Measurements from ENCODE around the gene ZDHHC23. TPM values are rescaled to one million over a fixed set of nuclear protein-coding genes. Genes with fewer than 3 reads are reported as not detected.

ZDHHC23 gene, protein sequence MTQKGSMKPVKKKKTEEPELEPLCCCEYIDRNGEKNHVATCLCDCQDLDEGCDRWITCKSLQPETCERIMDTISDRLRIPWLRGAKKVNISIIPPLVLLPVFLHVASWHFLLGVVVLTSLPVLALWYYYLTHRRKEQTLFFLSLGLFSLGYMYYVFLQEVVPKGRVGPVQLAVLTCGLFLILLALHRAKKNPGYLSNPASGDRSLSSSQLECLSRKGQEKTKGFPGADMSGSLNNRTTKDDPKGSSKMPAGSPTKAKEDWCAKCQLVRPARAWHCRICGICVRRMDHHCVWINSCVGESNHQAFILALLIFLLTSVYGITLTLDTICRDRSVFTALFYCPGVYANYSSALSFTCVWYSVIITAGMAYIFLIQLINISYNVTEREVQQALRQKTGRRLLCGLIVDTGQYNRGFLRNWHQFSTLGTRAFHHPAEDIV
- 10 to 100 TPM; 15.7 to 27.2 (median 25.2) TPM for total RNA-seq

DNA sequence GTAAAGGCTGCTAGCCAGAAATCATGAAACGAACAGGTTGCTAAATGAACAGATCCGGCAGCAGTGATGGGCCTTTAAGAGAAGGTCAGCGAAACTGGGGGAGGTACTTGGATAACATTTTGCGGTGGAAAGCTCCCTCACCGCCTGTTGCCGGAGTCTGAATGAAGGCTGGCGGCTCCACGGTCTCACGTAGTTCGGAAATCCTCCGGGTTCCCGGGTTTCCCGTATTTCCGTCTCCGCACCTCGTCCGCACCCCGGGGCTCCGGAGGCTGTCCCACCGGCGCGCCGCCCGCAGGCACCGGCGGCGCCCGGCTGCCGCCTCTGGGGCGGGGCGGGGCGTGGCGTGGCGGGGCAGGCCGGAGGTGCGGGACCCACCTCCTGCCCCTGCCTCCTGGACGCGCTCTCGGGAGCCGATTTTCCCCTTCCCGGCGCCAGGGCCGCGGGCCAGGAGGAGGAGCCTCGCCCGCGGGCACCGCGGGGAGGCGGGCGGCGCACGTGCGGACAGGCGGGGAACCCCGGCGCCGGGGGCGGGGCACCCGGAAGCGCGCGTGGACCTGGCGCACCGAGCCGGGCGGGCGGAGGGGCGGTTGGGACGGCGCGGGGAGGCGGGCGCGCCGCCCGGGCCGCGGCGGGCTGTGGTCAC is at the start of gene ZDHHC23:
TSS of gene ZDHHC23 (plus strand) at position 642 of the 643 bp plus-strand sequence. CDS start 790 bp downstream, outside the sequence.
- H3K36me3 ChIP-seq: peaks cover 0 to 10% (median 0%) of the 10 kb centered on the region in 3 donors
- peak within 1 kb of the TSS; percentile 65 to 87 (median 86) for H3K4me3 ChIP-seq
- H3K9me3 ChIP-seq: no peaks in the 10 kb centered on the region
- peak within 1 kb of the TSS; percentile 57 to 84 (median 65) for H3K27ac ChIP-seq
- H3K27me3 ChIP-seq: no peaks in the 10 kb centered on the region
- TF ChIP-seq POLR2A (IDR thresholded peaks at IDR 0.05): no peak
- TF ChIP-seq CTCF (IDR thresholded peaks at IDR 0.05): peak in 2 of 6 experiments; percentile 9 to 16
- peaks cover 0 to 6% (median 0%) of the 10 kb centered on the region in 4 donors for H3K4me1 ChIP-seq
- peak; percentile 53 to 94 (median 89) for DNase-seq

DNA sequence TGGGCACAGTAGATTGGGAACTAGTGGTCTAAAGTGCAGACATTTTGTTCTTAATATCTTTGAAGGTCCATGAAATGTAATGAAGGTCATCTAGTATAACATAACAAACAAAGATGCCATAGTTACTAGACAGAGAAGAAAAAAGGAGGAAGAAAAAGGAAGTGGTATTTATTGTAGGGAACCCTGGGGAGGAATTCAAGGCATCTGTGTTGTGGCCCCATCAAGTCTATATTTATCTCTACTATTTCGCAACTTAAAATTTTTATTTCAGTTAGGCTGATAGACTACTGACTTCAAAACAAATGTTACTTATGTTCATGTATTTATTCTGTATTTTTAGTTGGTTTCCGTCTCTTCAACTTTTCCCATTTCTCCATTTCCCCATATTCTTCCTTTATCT is 48.9 kb upstream of the ZDHHC23 start:
- peak overlapping the region in 2 of 4 donors; percentile 49 to 56 for H3K4me3 ChIP-seq
- H3K9me3 ChIP-seq: no peaks in the 10 kb centered on the region
- no peak for DNase-seq
- H3K36me3 ChIP-seq: no peaks in the 10 kb centered on the region
- TF ChIP-seq CTCF (IDR thresholded peaks at IDR 0.05): no peak
- TF ChIP-seq POLR2A (IDR thresholded peaks at IDR 0.05): no peak
- no peaks in the 10 kb centered on the region for H3K27me3 ChIP-seq
- H3K4me1 ChIP-seq: no peaks in the 10 kb centered on the region
- H3K27ac ChIP-seq: no peak overlapping the region

DNA sequence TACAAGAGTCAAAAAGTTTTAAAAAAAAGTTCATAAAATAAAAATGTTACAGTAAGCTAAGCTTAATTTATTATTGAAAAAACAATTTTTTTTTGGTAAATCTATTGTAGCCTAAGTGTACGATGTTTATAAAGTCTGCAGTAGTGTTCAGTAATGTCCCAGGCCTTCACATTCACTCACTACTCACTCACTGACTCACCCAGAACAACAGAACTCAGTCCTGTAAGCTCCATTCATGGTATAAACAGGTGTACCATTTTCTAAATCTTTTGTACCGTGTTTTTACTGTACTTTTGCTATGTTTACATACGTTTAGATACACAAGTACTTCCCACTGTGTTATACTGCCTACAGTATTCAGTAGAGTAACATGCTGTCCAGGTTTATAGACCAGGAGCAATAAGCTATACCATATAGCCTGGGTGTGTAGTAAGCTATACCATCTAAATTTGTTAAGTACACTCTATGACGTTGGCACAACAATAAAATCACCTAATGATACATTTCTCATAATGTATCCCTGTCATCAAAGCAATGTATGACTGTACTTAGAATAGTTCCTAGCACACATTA is 41.2 kb upstream of the ZDHHC23 start:
- Histone ChIP-seq H3K4me3 (no peak overlapping the region), H3K27ac (no peak overlapping the region), H3K27me3 (no peaks in the 10 kb centered on the region), H3K9me3 (no peaks in the 10 kb centered on the region), H3K36me3 (peaks cover 0 to 11% (median 0%) of the 10 kb centered on the region in 3 donors), H3K4me1 (no peaks in the 10 kb centered on the region)
- TF ChIP-seq CTCF (IDR thresholded peaks at IDR 0.05) (no peak), POLR2A (IDR thresholded peaks at IDR 0.05) (no peak)
- no peak for DNase-seq

- Histone ChIP-seq H3K4me1 (no peaks in the 10 kb centered on the region), H3K27me3 (no peaks in the 10 kb centered on the region), H3K4me3 (no peak overlapping the region), H3K36me3 (peaks cover 0 to 11% (median 0%) of the 10 kb centered on the region in 3 donors), H3K9me3 (no peaks in the 10 kb centered on the region), H3K27ac (no peak overlapping the region)
- TF ChIP-seq CTCF (IDR thresholded peaks at IDR 0.05) (no peak), POLR2A (IDR thresholded peaks at IDR 0.05) (no peak)
- DNase-seq: no peak
Observed at GRCh38 chr3:113908133-113908532, 39.7 kb upstream of the ZDHHC23 start.

DNA sequence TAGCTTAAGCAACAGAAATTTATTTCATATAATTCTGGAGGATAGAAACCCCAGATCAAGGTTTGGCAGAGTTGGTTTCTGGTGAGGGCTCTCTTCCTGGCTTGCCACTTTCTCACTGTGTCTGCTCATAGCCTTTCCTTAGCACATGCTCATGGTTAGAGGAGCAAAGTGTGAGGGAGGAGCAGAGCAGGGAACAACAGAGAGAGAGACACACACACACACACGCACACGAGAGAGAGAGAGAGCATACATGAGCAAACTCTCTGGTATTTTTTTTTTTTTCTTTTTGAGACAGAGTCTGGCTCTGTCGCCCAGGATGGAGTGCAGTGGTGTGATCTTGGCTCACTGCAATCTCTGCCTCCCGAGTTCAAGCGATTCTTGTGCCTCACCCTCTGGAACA is 36.8 kb upstream of the ZDHHC23 start:
- no peak for DNase-seq
- Histone ChIP-seq H3K4me3 (no peak overlapping the region), H3K27me3 (no peaks in the 10 kb centered on the region), H3K27ac (no peak overlapping the region), H3K36me3 (no peaks in the 10 kb centered on the region), H3K9me3 (no peaks in the 10 kb centered on the region), H3K4me1 (no peaks in the 10 kb centered on the region)
- no peak for TF ChIP-seq POLR2A (IDR thresholded peaks at IDR 0.05)
- TF ChIP-seq CTCF (IDR thresholded peaks at IDR 0.05): no peak

All from Peyer's patch (tissue), 4 donors.